ENCODE results near the gene CACNA2D3. TPM values are rescaled to one million over a fixed set of nuclear protein-coding genes. Genes with fewer than 3 reads are reported as not detected.

CACNA2D3 gene
- total RNA-seq, 1 donor from 2014 or later = not detected

DNA sequence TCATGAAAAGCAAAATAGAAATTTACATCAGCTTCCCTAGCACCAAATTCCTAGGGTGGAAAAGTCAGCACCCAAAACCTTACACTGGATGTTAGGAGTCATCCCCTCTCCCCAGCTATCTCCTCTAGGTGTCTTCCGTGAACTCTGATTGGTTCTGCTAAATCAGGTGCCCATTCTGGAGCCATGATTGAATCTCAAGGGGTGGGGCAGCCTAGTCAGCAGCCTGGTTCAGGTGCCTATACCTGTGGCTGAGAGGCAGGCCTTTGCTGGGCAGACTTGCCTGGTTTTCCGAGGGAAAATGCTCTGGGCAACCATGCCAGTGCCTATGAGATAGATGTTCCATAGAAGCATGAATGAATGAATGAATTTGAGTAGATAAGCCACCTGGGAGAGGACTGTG lies 468.8 kb downstream of the CACNA2D3 start:
- no peaks in the 10 kb centered on the region for H3K4me1 ChIP-seq
- H3K79me2 ChIP-seq (ENCODE audit: low read depth) = no peaks in the 10 kb centered on the region
- H3K4me3 ChIP-seq = no peak overlapping the region
- H3K4me3 Mint-ChIP-seq = no peak overlapping the region
- H3K27ac Mint-ChIP-seq = no peak overlapping the region
- H3K9me3 Mint-ChIP-seq = peaks cover 6% of the 10 kb centered on the region
- H3K36me3 ChIP-seq = no peaks in the 10 kb centered on the region
- no peaks in the 10 kb centered on the region for H4K20me1 ChIP-seq (ENCODE audit: low read depth)
- DNase-seq (ENCODE audit: low spot score) = no peak
- no peaks in the 10 kb centered on the region for H3F3A ChIP-seq (ENCODE audit: low read depth)
- no peak overlapping the region for H3K27ac ChIP-seq
- no peak overlapping the region for H3K9ac ChIP-seq
- no peaks in the 10 kb centered on the region for H3K36me3 Mint-ChIP-seq
- peaks cover 19% of the 10 kb centered on the region for H3K4me1 Mint-ChIP-seq
- H3K27me3 Mint-ChIP-seq (ENCODE audit: insufficient read depth, low read depth) = no peaks in the 10 kb centered on the region
- no peak for TF ChIP-seq EZH2phosphoT487 (IDR thresholded peaks at IDR 0.05)
- TF ChIP-seq EZH2 (IDR thresholded peaks at IDR 0.05) = no peak
- TF ChIP-seq CTCF (IDR thresholded peaks at IDR 0.05) = no peak
- no peak overlapping the region for H3K4me2 ChIP-seq
- no peaks in the 10 kb centered on the region for H3K9me3 ChIP-seq (ENCODE audit: low read depth)
- H2AFZ ChIP-seq (replicated peaks) = no peak overlapping the region
- H3K27me3 ChIP-seq = no peaks in the 10 kb centered on the region

DNA sequence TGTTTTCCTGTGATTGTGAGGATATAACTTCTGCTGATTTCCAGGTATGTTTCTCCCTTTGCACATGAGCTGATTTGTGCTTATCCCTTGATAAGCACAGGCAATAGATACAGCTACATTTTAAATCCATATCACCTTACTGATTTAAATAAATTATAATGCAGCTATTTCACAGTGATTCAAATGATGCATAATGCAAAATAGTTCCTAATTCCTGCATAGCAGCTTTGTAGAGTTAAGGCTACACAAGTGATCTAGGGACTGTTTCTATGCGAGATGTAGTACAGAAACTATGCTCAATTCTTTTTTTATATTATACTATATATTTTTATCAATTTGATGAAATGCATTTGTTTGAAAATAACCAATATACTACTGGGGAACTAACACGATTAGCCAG lies 471.3 kb downstream of the CACNA2D3 start:
- Histone ChIP-seq H3K27me3 (no peaks in the 10 kb centered on the region), H3K79me2 (ENCODE audit: low read depth) (no peaks in the 10 kb centered on the region), H3K4me1 (no peaks in the 10 kb centered on the region), H3K4me2 (no peak overlapping the region), H3K27ac (no peak overlapping the region), H3K9ac (no peak overlapping the region), H3K4me3 (no peak overlapping the region), H3F3A (ENCODE audit: low read depth) (no peaks in the 10 kb centered on the region), H2AFZ (replicated peaks) (no peak overlapping the region), H4K20me1 (ENCODE audit: low read depth) (no peaks in the 10 kb centered on the region), H3K9me3 (ENCODE audit: low read depth) (no peaks in the 10 kb centered on the region), H3K36me3 (no peaks in the 10 kb centered on the region)
- Mint-ChIP-seq H3K4me3 (no peak overlapping the region), H3K27ac (no peak overlapping the region), H3K27me3 (ENCODE audit: insufficient read depth, low read depth) (no peaks in the 10 kb centered on the region), H3K4me1 (peaks cover 19% of the 10 kb centered on the region), H3K36me3 (no peaks in the 10 kb centered on the region), H3K9me3 (peaks cover 4% of the 10 kb centered on the region)
- TF ChIP-seq EZH2 (IDR thresholded peaks at IDR 0.05) (no peak), EZH2phosphoT487 (IDR thresholded peaks at IDR 0.05) (no peak), CTCF (IDR thresholded peaks at IDR 0.05) (no peak)
- no peak for DNase-seq (ENCODE audit: low spot score)

GRCh38 chr3:54596087-54596486 lies 473.7 kb downstream of the CACNA2D3 start:
- no peaks in the 10 kb centered on the region for H3K36me3 ChIP-seq
- no peaks in the 10 kb centered on the region for H3K79me2 ChIP-seq (ENCODE audit: low read depth)
- H3K4me1 Mint-ChIP-seq = peaks cover 34% of the 10 kb centered on the region
- no peaks in the 10 kb centered on the region for H3K36me3 Mint-ChIP-seq
- H3K4me2 ChIP-seq = no peak overlapping the region
- H3K27me3 ChIP-seq = no peaks in the 10 kb centered on the region
- H3F3A ChIP-seq (ENCODE audit: low read depth) = peaks cover 10% of the 10 kb centered on the region
- no peak overlapping the region for H3K4me3 ChIP-seq
- H3K27ac ChIP-seq = no peak overlapping the region
- H3K9me3 Mint-ChIP-seq = no peaks in the 10 kb centered on the region
- no peak overlapping the region for H3K27ac Mint-ChIP-seq
- DNase-seq (ENCODE audit: low spot score) = no peak
- no peak for TF ChIP-seq CTCF (IDR thresholded peaks at IDR 0.05)
- TF ChIP-seq EZH2 (IDR thresholded peaks at IDR 0.05) = no peak
- TF ChIP-seq EZH2phosphoT487 (IDR thresholded peaks at IDR 0.05) = no peak
- peaks cover 20% of the 10 kb centered on the region for H3K4me1 ChIP-seq
- no peak overlapping the region for H3K9ac ChIP-seq
- no peaks in the 10 kb centered on the region for H3K27me3 Mint-ChIP-seq (ENCODE audit: insufficient read depth, low read depth)
- H2AFZ ChIP-seq (replicated peaks) = no peak overlapping the region
- no peaks in the 10 kb centered on the region for H4K20me1 ChIP-seq (ENCODE audit: low read depth)
- no peak overlapping the region for H3K4me3 Mint-ChIP-seq
- no peaks in the 10 kb centered on the region for H3K9me3 ChIP-seq (ENCODE audit: low read depth)
